Prostate gland (tissue), 2 donors: ENCODE results near the gene MYBBP1A. TPM values are rescaled to one million over a fixed set of nuclear protein-coding genes. Genes with fewer than 3 reads are reported as not detected.

Experiments used
- DNase-seq: peaks from one replicate; pipeline ENCODE4 v3.0.0-alpha.2; 2019; ENCODE audit warnings: low spot score
- H3K27ac ChIP-seq, 2 donors: fragments of 200-600 bp; sonication (generic); 2 replicates each; pipeline ENCODE4 v1.5.1; 2017 to 2019
- H3K27me3 ChIP-seq: fragments of 200-600 bp; sonication (generic); replicated peaks from 2 replicates; pipeline ENCODE4 v1.5.1; 2019; ENCODE audit not compliant: insufficient read depth
- H3K36me3 ChIP-seq, 2 donors: fragments of 200-600 bp; sonication (generic); 1 replicate in 1 of 2; 2 replicates in 1 of 2; pipeline versions ENCODE4 v1.5.1 to v1.8.1; 2017 to 2019
- H3K4me1 ChIP-seq: fragments of 200-600 bp; sonication (generic); replicated peaks from 2 replicates; pipeline ENCODE4 v1.5.1; 2019
- H3K4me3 ChIP-seq, 2 donors: fragments of 200-600 bp; sonication (generic); 2 replicates each; pipeline ENCODE4 v1.5.1; 2017 to 2019
- H3K9me3 ChIP-seq: fragments of 200-600 bp; sonication (generic); 2 replicates; pipeline ENCODE4 v1.5.1; 2017
- CTCF ChIP-seq, 4 experiments: fragments of 200-600 bp in 2 of 4; fragments of 450-650 bp in 2 of 4; sonication (generic) in 2 of 4; IDR thresholded peaks; 1 replicate in 3 of 4; 2 replicates in 1 of 4; pipeline ENCODE4 v1.5.1; 2016 to 2019; ENCODE audit warnings: antibody characterized with exemption in 4 of 4, mild to moderate bottlenecking in 2 of 4, moderate library complexity in 2 of 4
- POLR2A ChIP-seq: fragments of 450-650 bp; IDR thresholded peaks from one replicate; pipeline ENCODE4 v1.6.1; 2016; ENCODE audit warnings: antibody characterized with exemption, mild to moderate bottlenecking
- POLR2AphosphoS5 ChIP-seq: sonication (generic); formaldehyde crosslinking; IDR thresholded peaks from one replicate; pipeline ENCODE4 v1.6.1; 2017; ENCODE audit warnings: antibody characterized with exemption
- WGBS: methylation state at CpG from one replicate; pipeline ENCODE4 v1.1.5; 2018; 5-methylcytosine and 5-hydroxymethylcytosine counted together
- intact Hi-C: fragments of 100-400 bp; cut with DNase I; formaldehyde crosslinking; loops from one replicate; pipeline ENCODE4 v1.14.2; 2022
- total RNA-seq, 2 donors: library from RNA; depleted of rRNA; stranded (reverse); fragments of >200 nt; gene quantifications; one replicate each; pipeline ENCODE4 v1.1.0, GENCODE V29; 2016

MYBBP1A gene
- total RNA-seq, 2 donors from 2014 or later, result 44.4 to 71.2 TPM

- H3K4me3 ChIP-seq, result no peak overlapping the region
- WGBS, result 96% methylated on average over 10 of the region's 10 CpGs
- DNase-seq, result no peak
- TF ChIP-seq POLR2A, result no peak
- TF ChIP-seq POLR2AphosphoS5, result no peak
- no peak for TF ChIP-seq CTCF (IDR thresholded peaks at IDR 0.05)
- no peaks in the 10 kb centered on the region for H3K27me3 ChIP-seq
- no peaks in the 10 kb centered on the region for H3K36me3 ChIP-seq
- no peak overlapping the region for H3K27ac ChIP-seq
- intact Hi-C loops, result no loop called here
- no peaks in the 10 kb centered on the region for H3K9me3 ChIP-seq
- peaks cover 6% of the 10 kb centered on the region for H3K4me1 ChIP-seq
These were observed 36.3 kb downstream of the MYBBP1A start for GRCh38 chr17:4518901-4519300.

GRCh38 chr17:4516735-4517134, 38.4 kb downstream of the MYBBP1A start:
- Histone ChIP-seq H3K4me1 (peaks cover 6% of the 10 kb centered on the region), H3K9me3 (no peaks in the 10 kb centered on the region), H3K4me3 (no peak overlapping the region), H3K27me3 (no peaks in the 10 kb centered on the region), H3K36me3 (no peaks in the 10 kb centered on the region), H3K27ac (no peak overlapping the region)
- intact Hi-C loops, result no loop called here
- WGBS, result 45% methylated on average over 11 of the region's 11 CpGs
- TF ChIP-seq POLR2A (no peak), CTCF (IDR thresholded peaks at IDR 0.05) (no peak), POLR2AphosphoS5 (no peak)
- DNase-seq, result no peak

- no peaks in the 10 kb centered on the region for H3K9me3 ChIP-seq
- TF ChIP-seq CTCF (IDR thresholded peaks at IDR 0.05) (no peak), POLR2A (no peak)
- intact Hi-C loops, result no loop called here
- H3K27me3 ChIP-seq, result no peaks in the 10 kb centered on the region
- H3K4me3 ChIP-seq, result no peak overlapping the region
- no peaks in the 10 kb centered on the region for H3K36me3 ChIP-seq
- no peak for DNase-seq
- H3K27ac ChIP-seq, result peak overlapping the region in 1 of 2 donors; percentile 58
- peaks cover 6% of the 10 kb centered on the region for H3K4me1 ChIP-seq
- 61% methylated on average over 3 of the region's 5 CpGs for WGBS
These were observed 39.7 kb downstream of the MYBBP1A start for GRCh38 chr17:4515501-4515900.

GRCh38 chr17:4514779-4515178, 40.4 kb downstream of the MYBBP1A start:
- TF ChIP-seq CTCF (IDR thresholded peaks at IDR 0.05), result no peak
- no peak for TF ChIP-seq POLR2AphosphoS5
- no peak for TF ChIP-seq POLR2A
- Histone ChIP-seq H3K27me3 (no peaks in the 10 kb centered on the region), H3K4me1 (peaks cover 6% of the 10 kb centered on the region), H3K4me3 (no peak overlapping the region), H3K36me3 (no peaks in the 10 kb centered on the region), H3K27ac (peak overlapping the region; percentile 25 to 58), H3K9me3 (no peaks in the 10 kb centered on the region)
- intact Hi-C loops, result no loop called here
- WGBS, result 67% methylated on average over 11 of the region's 11 CpGs
- no peak for DNase-seq

- 55% methylated on average over 7 of the region's 7 CpGs for WGBS
- Histone ChIP-seq H3K9me3 (no peaks in the 10 kb centered on the region), H3K4me3 (no peak overlapping the region), H3K27ac (peak overlapping the region; percentile 25 to 58), H3K4me1 (peaks cover 6% of the 10 kb centered on the region), H3K27me3 (no peaks in the 10 kb centered on the region), H3K36me3 (no peaks in the 10 kb centered on the region)
- no peak for TF ChIP-seq CTCF (IDR thresholded peaks at IDR 0.05)
- no peak for TF ChIP-seq POLR2A
- peak; percentile 54 for TF ChIP-seq POLR2AphosphoS5
- peak; percentile 84 for DNase-seq
- intact Hi-C loops, result no loop called here
These were observed 41.0 kb downstream of the MYBBP1A start for GRCh38 chr17:4514206-4514605.
